Measurements from ENCODE around the gene POGK. TPM values are rescaled to one million over a fixed set of nuclear protein-coding genes. Genes with fewer than 3 reads are reported as not detected.

Gene POGK
- polyA plus RNA-seq, 4 donors: 4.5 to 26.4 (median 7.8) TPM

DNA sequence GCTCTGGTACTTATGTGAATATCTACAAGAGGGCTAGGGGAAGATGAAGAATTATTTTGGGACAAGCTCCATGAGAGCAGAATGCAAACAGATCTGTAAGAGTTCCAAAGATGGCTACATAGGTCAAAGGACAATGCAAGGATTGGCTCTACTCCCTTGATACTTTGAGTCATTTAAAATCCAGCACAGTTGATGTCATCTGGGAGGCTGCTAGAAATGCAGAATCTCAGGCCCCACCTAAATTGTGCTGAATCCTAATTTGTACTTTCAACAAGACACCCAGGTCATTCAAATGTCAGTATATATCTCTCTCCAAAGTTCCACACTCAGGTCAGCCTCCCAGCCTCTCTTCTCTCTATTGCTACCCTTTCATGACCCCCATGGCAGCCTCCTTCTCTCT, 60.5 kb downstream of the POGK start:
- Histone ChIP-seq H3K4me3 (ENCODE audit: low read depth in 1 of 3, low read length in 3 of 3) (no peak overlapping the region), H3K9me3 (ENCODE audit: control insufficient read depth in 2 of 2, insufficient read depth in 1 of 2, low read depth in 1 of 2, low read length in 1 of 2) (peaks cover 0 to 8% of the 10 kb centered on the region in 2 donors), H3K27me3 (ENCODE audit: control insufficient read depth in 3 of 3, insufficient read depth in 3 of 3, low read length in 3 of 3) (no peaks in the 10 kb centered on the region), H3K4me1 (ENCODE audit: control insufficient read depth in 3 of 3, insufficient read depth in 2 of 3, low read depth in 1 of 3, low read length in 2 of 3) (no peaks in the 10 kb centered on the region), H3K36me3 (ENCODE audit: control insufficient read depth in 3 of 3, insufficient read depth in 2 of 3, low read depth in 1 of 3, low read length in 3 of 3) (no peaks in the 10 kb centered on the region), H3K27ac (ENCODE audit: low read depth in 1 of 3, low read length in 2 of 3) (no peak overlapping the region)
- DNase-seq (no peak), FAIRE-seq (no peak)

GRCh38 chr1:166900987-166901386, 61.7 kb downstream of the POGK start:
- Histone ChIP-seq H3K4me3 (ENCODE audit: low read depth in 1 of 3, low read length in 3 of 3) (no peak overlapping the region), H3K36me3 (ENCODE audit: control insufficient read depth in 3 of 3, insufficient read depth in 2 of 3, low read depth in 1 of 3, low read length in 3 of 3) (no peaks in the 10 kb centered on the region), H3K27ac (ENCODE audit: low read depth in 1 of 3, low read length in 2 of 3) (no peak overlapping the region), H3K27me3 (ENCODE audit: control insufficient read depth in 3 of 3, insufficient read depth in 3 of 3, low read length in 3 of 3) (no peaks in the 10 kb centered on the region), H3K4me1 (ENCODE audit: control insufficient read depth in 3 of 3, insufficient read depth in 2 of 3, low read depth in 1 of 3, low read length in 2 of 3) (no peaks in the 10 kb centered on the region), H3K9me3 (ENCODE audit: control insufficient read depth in 2 of 2, insufficient read depth in 1 of 2, low read depth in 1 of 2, low read length in 1 of 2) (peaks cover 0 to 8% of the 10 kb centered on the region in 2 donors)
- DNase-seq (no peak), FAIRE-seq (no peak)
- 38 to 47% (median 40%) methylated on average over 4 of the region's 4 CpGs for WGBS, 3 donors

DNA sequence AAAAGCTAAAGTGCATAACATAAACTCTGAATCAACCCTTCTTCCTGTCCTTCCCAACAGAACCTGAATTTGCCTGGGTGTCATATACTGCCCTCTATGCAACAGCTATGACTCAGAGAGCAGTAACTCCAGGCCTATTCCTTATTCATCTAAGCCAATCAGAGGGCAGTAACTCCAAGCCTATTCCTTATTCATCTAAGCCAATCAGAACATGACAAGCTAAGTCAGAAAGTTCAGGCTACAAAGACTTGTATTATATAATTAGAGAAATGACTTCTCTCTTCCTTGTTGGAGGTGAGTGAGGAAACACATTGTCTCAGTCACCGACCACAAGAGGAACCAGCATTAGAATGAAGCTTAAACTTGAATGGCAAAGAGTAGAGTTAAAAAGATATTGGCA, 63.0 kb downstream of the POGK start:
- FAIRE-seq (no peak), DNase-seq (peak in 1 of 2 donors; percentile 38)
- no peaks in the 10 kb centered on the region for H3K4me1 ChIP-seq (ENCODE audit: control insufficient read depth in 3 of 3, insufficient read depth in 2 of 3, low read depth in 1 of 3, low read length in 2 of 3)
- no peak overlapping the region for H3K4me3 ChIP-seq (ENCODE audit: low read depth in 1 of 3, low read length in 3 of 3)
- H3K27ac ChIP-seq (ENCODE audit: low read depth in 1 of 3, low read length in 2 of 3): no peak overlapping the region
- 59 to 85% (median 75%) methylated on average over 1 of the region's 1 CpG for WGBS, 3 donors
- H3K9me3 ChIP-seq (ENCODE audit: control insufficient read depth in 2 of 2, insufficient read depth in 1 of 2, low read depth in 1 of 2, low read length in 1 of 2): peaks cover 0 to 6% of the 10 kb centered on the region in 2 donors
- H3K27me3 ChIP-seq (ENCODE audit: control insufficient read depth in 3 of 3, insufficient read depth in 3 of 3, low read length in 3 of 3): no peaks in the 10 kb centered on the region
- no peaks in the 10 kb centered on the region for H3K36me3 ChIP-seq (ENCODE audit: control insufficient read depth in 3 of 3, insufficient read depth in 2 of 3, low read depth in 1 of 3, low read length in 3 of 3)

DNA sequence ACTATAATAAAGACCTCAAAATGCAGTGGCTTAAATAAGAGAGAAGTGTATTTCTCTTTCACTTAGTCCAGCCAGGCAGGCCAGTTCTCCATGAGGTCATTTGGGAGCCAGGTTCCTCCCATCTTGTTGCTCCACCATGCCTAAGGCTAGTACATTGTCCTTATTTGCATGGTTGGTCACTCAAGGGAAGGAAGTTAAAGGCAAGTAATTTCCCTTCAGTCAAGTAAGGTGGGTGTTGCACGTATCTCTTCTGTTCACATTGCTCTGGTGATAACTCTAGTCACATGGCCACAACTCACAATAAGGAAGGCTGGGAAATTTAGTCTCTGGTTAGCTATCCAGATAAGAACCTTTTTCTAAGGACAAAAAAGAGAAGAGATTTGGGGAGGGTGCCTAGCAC, 64.0 kb downstream of the POGK start:
- Histone ChIP-seq H3K36me3 (ENCODE audit: control insufficient read depth in 3 of 3, insufficient read depth in 2 of 3, low read depth in 1 of 3, low read length in 3 of 3) (no peaks in the 10 kb centered on the region), H3K4me3 (ENCODE audit: low read depth in 1 of 3, low read length in 3 of 3) (no peak overlapping the region), H3K4me1 (ENCODE audit: control insufficient read depth in 3 of 3, insufficient read depth in 2 of 3, low read depth in 1 of 3, low read length in 2 of 3) (no peaks in the 10 kb centered on the region), H3K9me3 (ENCODE audit: control insufficient read depth in 2 of 2, insufficient read depth in 1 of 2, low read depth in 1 of 2, low read length in 1 of 2) (no peaks in the 10 kb centered on the region), H3K27me3 (ENCODE audit: control insufficient read depth in 3 of 3, insufficient read depth in 3 of 3, low read length in 3 of 3) (no peaks in the 10 kb centered on the region), H3K27ac (ENCODE audit: low read depth in 1 of 3, low read length in 2 of 3) (no peak overlapping the region)
- WGBS, 3 donors: 63 to 79% (median 64%) methylated on average over 1 of the region's 1 CpG
- FAIRE-seq: no peak
- no peak for DNase-seq

- Histone ChIP-seq H3K36me3 (ENCODE audit: control insufficient read depth in 3 of 3, insufficient read depth in 2 of 3, low read depth in 1 of 3, low read length in 3 of 3) (no peaks in the 10 kb centered on the region), H3K27me3 (ENCODE audit: control insufficient read depth in 3 of 3, insufficient read depth in 3 of 3, low read length in 3 of 3) (no peaks in the 10 kb centered on the region), H3K4me3 (ENCODE audit: low read depth in 1 of 3, low read length in 3 of 3) (no peak overlapping the region), H3K9me3 (ENCODE audit: control insufficient read depth in 2 of 2, insufficient read depth in 1 of 2, low read depth in 1 of 2, low read length in 1 of 2) (no peaks in the 10 kb centered on the region), H3K27ac (ENCODE audit: low read depth in 1 of 3, low read length in 2 of 3) (no peak overlapping the region), H3K4me1 (ENCODE audit: control insufficient read depth in 3 of 3, insufficient read depth in 2 of 3, low read depth in 1 of 3, low read length in 2 of 3) (no peaks in the 10 kb centered on the region)
- FAIRE-seq (no peak), DNase-seq (no peak)
- 64 to 77% (median 66%) methylated on average over 2 of the region's 2 CpGs for whole genome bisulfite sequencing, 3 donors
Measured at GRCh38 chr1:166905136-166905535, 65.9 kb downstream of the POGK start.

GRCh38 chr1:166905900-166906299, 66.6 kb downstream of the POGK start:
- no peaks in the 10 kb centered on the region for H3K36me3 ChIP-seq (ENCODE audit: control insufficient read depth in 3 of 3, insufficient read depth in 2 of 3, low read depth in 1 of 3, low read length in 3 of 3)
- no peaks in the 10 kb centered on the region for H3K4me1 ChIP-seq (ENCODE audit: control insufficient read depth in 3 of 3, insufficient read depth in 2 of 3, low read depth in 1 of 3, low read length in 2 of 3)
- FAIRE-seq: no peak
- no peaks in the 10 kb centered on the region for H3K27me3 ChIP-seq (ENCODE audit: control insufficient read depth in 3 of 3, insufficient read depth in 3 of 3, low read length in 3 of 3)
- H3K27ac ChIP-seq (ENCODE audit: low read depth in 1 of 3, low read length in 2 of 3): no peak overlapping the region
- H3K9me3 ChIP-seq (ENCODE audit: control insufficient read depth in 2 of 2, insufficient read depth in 1 of 2, low read depth in 1 of 2, low read length in 1 of 2): no peaks in the 10 kb centered on the region
- WGBS, 3 donors: 84 to 85% (median 85%) methylated on average over 3 of the region's 3 CpGs
- H3K4me3 ChIP-seq (ENCODE audit: low read depth in 1 of 3, low read length in 3 of 3): no peak overlapping the region
- DNase-seq: no peak

Other genes starting within 250 kb of the POGK start
- 10 to 100 TPM in 2 of 4 donors, 1 to 10 TPM in 2; 9.0 to 17.4 (median 11.3) TPM for gene TADA1, start 36.8 kb downstream of the POGK start, polyA plus RNA-seq
- under 1 TPM in 2 of 4 donors, not detected in 2; 0.34 to 0.49 TPM for gene ILDR2, start 136.1 kb downstream of the POGK start, polyA plus RNA-seq
- gene MAEL, start 149.8 kb downstream of the POGK start, polyA plus RNA-seq: under 1 TPM in 1 of 4 donors, not detected in 3; 0.10 TPM

All from small intestine (tissue), 7 donors.